Left ventricle myocardium inferior (tissue), 1 donor: ENCODE measurements around the gene NRIP2. TPM values are rescaled to one million over a fixed set of nuclear protein-coding genes. Genes with fewer than 3 reads are reported as not detected.
A peak's percentile ranks its signal among the peaks of the same experiment; 100 is the strongest.

Source experiments
- DNase-seq: peaks from one replicate; pipeline ENCODE4 v3.0.0-alpha.2; 2020
- H3K27ac ChIP-seq: fragments of 200-600 bp; replicated peaks from 2 replicates; pipeline ENCODE4 v1.8.0; 2021
- H3K27me3 ChIP-seq: fragments of 200-600 bp; 2 replicates; pipeline ENCODE4 v1.8.0; 2021; ENCODE audit warnings: low read depth
- H3K36me3 ChIP-seq: fragments of 200-600 bp; 2 replicates; pipeline ENCODE4 v1.8.0; 2021
- H3K4me1 ChIP-seq: fragments of 200-600 bp; 2 replicates; pipeline ENCODE4 v1.8.0; 2021
- H3K4me3 ChIP-seq: fragments of 200-600 bp; 2 replicates; pipeline ENCODE4 v1.8.0; 2021; ENCODE audit warnings: mild to moderate bottlenecking, moderate library complexity
- H3K9me3 ChIP-seq: fragments of 200-600 bp; replicated peaks from 2 replicates; pipeline ENCODE4 v1.8.0; 2021
- intact Hi-C: fragments of 100-400 bp; cut with micrococcal nuclease; formaldehyde crosslinking; loops from one replicate; pipeline ENCODE4 v1.11.0; 2022
- total RNA-seq: library from RNA; stranded (reverse); fragmentation: NEBNext Ultra II Directional; extraction: Animal tissue kit (Norgen Biotek cat#: 25700); gene quantifications from one replicate; pipeline ENCODE4 v1.2.1, GENCODE V29; 2021
- TF ChIP-seq, protein P1 (sequence below): fragments of 200-600 bp; IDR thresholded peaks from 2 replicates; pipeline ENCODE4 v1.8.0; 2021; ENCODE audit warnings: antibody characterized with exemption, mild to moderate bottlenecking, borderline replicate concordance
- donor health status: DM: no; HTN: yes; CAD: no; lungs with severe emphysema.

NRIP2 gene
- total RNA-seq, 1 donor from 2014 or later, result 1.2 TPM

DNA sequence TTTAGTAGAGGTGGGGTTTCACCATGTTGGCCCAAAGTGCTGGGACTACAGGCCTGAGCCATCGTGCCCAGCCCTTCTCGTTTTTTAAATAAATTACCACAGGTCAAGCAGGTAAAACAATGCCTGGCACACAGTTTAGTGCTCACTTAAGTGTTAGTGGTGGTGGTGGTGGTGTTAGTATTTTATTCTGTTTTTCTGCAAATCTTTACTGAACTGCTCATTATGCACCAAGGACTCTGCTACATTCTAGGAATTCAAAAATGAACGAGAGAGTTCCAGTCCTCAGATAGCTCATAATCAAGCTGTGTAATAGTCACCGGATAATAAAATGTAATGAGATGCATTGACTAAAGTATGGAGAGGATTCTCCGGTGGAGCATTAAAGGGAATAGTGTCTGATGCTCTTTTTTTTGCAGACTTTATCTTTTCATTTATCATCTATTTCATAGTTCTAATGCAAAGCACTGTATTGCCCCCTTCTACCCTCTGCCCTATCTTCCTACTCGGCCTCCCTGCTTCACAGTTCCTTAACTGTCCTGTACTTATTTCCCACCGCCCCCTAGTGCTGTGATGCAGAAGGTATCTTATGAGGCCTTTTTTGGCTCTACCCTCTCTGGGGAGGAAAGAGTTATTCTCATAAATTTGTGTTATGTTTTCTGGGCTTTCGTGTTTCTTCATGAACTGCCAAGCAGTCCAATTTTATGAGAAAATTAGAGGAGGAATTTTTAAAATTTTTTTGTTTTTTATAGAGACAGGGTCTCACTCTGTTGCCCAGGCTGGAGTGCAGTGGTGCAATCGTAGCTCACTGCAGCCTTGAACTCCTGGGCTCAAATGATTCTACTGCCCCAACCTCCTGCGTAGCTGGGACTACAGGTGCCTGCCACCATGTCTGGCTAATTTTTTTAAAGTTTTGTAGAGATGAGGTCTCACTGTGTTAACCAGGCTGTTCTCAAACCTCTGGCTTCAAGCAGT, 21.3 kb downstream of the NRIP2 start:
- peaks cover 28% of the 10 kb centered on the region for H3K36me3 ChIP-seq
- H3K27me3 ChIP-seq, result no peaks in the 10 kb centered on the region
- peaks cover 27% of the 10 kb centered on the region for H3K4me1 ChIP-seq
- H3K4me3 ChIP-seq, result peak overlapping the region; percentile 90
- no peak for DNase-seq
- H3K27ac ChIP-seq, result peak overlapping the region; percentile 99
- TF ChIP-seq, protein P1, sequence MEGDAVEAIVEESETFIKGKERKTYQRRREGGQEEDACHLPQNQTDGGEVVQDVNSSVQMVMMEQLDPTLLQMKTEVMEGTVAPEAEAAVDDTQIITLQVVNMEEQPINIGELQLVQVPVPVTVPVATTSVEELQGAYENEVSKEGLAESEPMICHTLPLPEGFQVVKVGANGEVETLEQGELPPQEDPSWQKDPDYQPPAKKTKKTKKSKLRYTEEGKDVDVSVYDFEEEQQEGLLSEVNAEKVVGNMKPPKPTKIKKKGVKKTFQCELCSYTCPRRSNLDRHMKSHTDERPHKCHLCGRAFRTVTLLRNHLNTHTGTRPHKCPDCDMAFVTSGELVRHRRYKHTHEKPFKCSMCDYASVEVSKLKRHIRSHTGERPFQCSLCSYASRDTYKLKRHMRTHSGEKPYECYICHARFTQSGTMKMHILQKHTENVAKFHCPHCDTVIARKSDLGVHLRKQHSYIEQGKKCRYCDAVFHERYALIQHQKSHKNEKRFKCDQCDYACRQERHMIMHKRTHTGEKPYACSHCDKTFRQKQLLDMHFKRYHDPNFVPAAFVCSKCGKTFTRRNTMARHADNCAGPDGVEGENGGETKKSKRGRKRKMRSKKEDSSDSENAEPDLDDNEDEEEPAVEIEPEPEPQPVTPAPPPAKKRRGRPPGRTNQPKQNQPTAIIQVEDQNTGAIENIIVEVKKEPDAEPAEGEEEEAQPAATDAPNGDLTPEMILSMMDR, result peak; percentile 66
- H3K9me3 ChIP-seq, result no peaks in the 10 kb centered on the region
- intact Hi-C loops, result no loop called here

DNA sequence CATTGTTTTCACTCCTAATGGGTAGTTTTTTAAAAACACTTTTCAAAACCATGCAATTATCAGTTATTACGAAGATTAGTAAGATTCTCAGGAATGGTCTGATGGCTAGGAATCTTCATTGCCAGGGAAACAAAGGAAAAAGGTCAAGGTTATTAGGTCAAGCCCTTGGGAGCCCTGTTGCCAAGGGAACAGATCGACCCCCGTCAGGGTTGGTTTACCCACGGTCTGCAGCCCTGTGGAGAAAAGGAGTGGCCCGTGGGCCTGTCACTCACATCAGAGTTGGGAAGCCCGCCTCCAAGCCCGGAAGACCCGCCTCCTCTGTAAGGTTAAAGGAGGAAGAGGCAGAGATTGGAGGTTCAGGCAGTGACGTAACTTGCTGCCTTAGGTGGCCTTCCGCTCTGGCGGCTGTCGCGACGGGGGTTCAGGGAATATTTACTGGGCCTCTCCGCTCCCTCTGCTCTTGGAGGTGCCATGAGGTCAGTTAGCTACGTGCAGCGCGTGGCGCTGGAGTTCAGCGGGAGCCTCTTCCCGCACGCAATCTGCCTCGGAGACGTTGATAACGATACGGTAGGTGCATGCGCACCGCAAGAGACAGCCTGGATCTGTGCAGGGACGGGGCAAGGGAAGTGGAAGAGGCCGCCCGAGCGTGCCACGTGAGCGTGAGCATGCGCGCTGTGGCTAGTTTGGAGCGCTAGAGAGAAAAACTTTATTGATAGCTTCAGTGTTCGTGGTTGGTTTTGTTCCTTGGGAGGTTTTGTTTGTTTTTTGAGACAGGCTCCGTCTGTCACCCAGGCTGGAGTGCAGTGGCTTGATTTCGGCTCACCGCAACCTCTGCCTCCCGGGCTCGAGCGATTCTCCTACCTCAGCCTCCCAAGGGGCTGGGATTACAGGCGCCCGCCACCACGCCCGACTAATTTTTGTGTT, 22.3 kb downstream of the NRIP2 start, which contains the start of gene ITFG2:
ITFG2 (plus strand) TSS at position 379 of the 924 bp plus-strand sequence; CDS start at position 472, 93 bp downstream.
- Histone ChIP-seq H3K4me3 (peak within 1 kb of the TSS; percentile 90), H3K27me3 (no peaks in the 10 kb centered on the region), H3K27ac (peak within 1 kb of the TSS; percentile 99), H3K9me3 (no peaks in the 10 kb centered on the region), H3K36me3 (peaks cover 19% of the 10 kb centered on the region), H3K4me1 (peaks cover 27% of the 10 kb centered on the region)
- TF ChIP-seq, protein P1, result no peak
- DNase-seq, result peak; percentile 98
- intact Hi-C loops, result no loop called here

DNA sequence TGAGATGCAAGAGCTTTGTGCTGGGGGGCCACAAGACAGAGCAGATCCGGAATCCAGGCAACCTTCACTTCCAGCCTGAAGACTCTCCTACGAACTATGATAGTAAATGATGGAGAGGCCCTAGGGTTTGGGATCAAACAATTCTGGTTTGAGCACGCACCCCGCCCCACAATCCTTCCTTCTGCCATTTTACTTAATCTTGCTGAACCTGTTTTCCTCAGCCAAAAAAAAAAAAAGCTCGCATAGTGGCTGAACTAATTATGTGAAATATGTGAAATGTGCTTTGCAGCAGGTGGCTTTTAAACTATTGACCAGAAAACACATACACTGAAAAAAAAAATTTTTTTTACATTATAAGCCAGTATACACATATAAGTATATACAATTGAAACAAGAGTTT, 23.0 kb downstream of the NRIP2 start:
- intact Hi-C loops, result no loop called here
- no peak for DNase-seq
- Histone ChIP-seq H3K4me3 (peak overlapping the region; percentile 90), H3K27ac (peak overlapping the region; percentile 99), H3K27me3 (no peaks in the 10 kb centered on the region), H3K36me3 (peaks cover 12% of the 10 kb centered on the region), H3K9me3 (no peaks in the 10 kb centered on the region), H3K4me1 (peaks cover 27% of the 10 kb centered on the region)
- TF ChIP-seq, protein P1, result no peak

DNA sequence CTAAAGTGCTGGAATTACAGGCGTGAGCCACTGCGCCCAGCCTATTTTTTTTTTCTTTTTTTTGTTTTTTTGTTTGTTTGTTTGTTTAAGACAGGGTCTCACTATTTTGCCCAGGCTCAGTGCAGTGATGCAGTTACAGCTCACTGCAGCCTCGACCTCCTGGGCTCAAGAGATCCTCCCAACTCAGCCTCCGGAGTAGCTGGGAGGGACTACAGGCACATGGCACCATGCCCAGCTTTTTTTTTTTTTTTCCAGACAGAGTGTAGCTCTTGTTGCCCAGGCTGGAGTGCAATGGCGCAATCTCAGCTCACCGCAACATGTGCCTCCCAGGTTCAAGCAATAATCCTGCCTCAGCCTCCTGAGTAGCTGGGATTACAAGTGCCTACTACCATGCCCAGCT, 28.1 kb downstream of the NRIP2 start:
- no peak overlapping the region for H3K4me3 ChIP-seq
- TF ChIP-seq, protein P1, result no peak
- no peaks in the 10 kb centered on the region for H3K27me3 ChIP-seq
- intact Hi-C loops, result no loop called here
- peaks cover 40% of the 10 kb centered on the region for H3K36me3 ChIP-seq
- no peak for DNase-seq
- H3K27ac ChIP-seq, result no peak overlapping the region
- H3K4me1 ChIP-seq, result peaks cover 32% of the 10 kb centered on the region
- H3K9me3 ChIP-seq, result no peaks in the 10 kb centered on the region

DNA sequence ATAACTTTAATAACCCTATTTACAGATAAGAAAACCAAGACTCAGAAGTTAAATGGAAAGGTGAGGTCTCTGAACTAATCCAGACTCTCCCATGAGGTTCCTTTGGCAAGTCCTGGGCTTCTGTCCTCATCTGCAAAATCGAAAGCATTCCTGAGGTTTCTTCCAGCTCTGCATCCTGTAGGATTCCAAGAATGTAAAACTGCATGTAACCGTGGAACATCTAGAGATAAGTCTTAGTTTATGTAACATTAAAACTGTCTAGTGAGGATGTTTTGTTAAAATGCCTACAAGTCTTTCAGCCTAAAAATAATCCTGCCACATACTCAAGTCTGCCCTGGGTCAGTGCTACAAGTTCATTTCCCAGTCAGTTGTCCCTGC, 29.7 kb downstream of the NRIP2 start:
- no peaks in the 10 kb centered on the region for H3K27me3 ChIP-seq
- no peaks in the 10 kb centered on the region for H3K9me3 ChIP-seq
- no peak overlapping the region for H3K4me3 ChIP-seq
- intact Hi-C loops, result no loop called here
- peaks cover 44% of the 10 kb centered on the region for H3K4me1 ChIP-seq
- no peak for DNase-seq
- TF ChIP-seq, protein P1, result no peak
- H3K36me3 ChIP-seq, result peaks cover 56% of the 10 kb centered on the region
- H3K27ac ChIP-seq, result peak overlapping the region; percentile 69
